ENCODE results near the gene GLIS2.

DNA sequence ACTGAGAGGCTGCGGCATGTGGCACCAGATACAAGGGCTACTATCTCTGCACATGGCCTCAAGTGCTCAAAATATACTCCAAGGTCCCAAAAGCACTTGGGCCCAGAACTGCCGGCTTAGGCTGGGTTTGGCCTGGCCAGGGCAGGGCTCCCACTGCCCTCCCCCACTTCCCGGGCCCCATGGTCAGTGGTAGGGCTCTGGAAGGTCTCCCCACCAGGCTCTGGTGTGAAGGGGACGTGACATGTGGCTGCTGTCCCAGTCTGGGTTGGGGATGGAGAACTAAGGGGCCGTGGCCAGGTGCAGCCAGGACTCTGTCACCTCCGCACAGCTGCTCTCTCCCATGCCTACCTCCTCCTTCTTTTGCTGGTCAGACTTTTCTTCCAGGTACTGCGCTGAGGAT lies 41.0 kb downstream of the GLIS2 start:
- TF ChIP-seq, protein P1, sequence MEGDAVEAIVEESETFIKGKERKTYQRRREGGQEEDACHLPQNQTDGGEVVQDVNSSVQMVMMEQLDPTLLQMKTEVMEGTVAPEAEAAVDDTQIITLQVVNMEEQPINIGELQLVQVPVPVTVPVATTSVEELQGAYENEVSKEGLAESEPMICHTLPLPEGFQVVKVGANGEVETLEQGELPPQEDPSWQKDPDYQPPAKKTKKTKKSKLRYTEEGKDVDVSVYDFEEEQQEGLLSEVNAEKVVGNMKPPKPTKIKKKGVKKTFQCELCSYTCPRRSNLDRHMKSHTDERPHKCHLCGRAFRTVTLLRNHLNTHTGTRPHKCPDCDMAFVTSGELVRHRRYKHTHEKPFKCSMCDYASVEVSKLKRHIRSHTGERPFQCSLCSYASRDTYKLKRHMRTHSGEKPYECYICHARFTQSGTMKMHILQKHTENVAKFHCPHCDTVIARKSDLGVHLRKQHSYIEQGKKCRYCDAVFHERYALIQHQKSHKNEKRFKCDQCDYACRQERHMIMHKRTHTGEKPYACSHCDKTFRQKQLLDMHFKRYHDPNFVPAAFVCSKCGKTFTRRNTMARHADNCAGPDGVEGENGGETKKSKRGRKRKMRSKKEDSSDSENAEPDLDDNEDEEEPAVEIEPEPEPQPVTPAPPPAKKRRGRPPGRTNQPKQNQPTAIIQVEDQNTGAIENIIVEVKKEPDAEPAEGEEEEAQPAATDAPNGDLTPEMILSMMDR (conservative IDR thresholded peaks at IDR 0.05): no peak
- no peak for TF ChIP-seq EZH2 (IDR thresholded peaks at IDR 0.05; ENCODE audit: low read depth)

All from PC-9 (cell line).